HL-60/S4 treated with retinoic acid at 250 ng/mL for 4 days and 3 days (cell line): ENCODE measurements around the gene PDE10A.
"Not testable (repeated sequence)": the region's sequence is repeated elsewhere in the genome, so short reads cannot be mapped to it uniquely, and the experiment has no call there.

Source experiments
- in situ Hi-C: fragments of 300-500 bp; cut with MboI; formaldehyde crosslinking; loops from 2 replicates; pipeline ENCODE4 v1.7.0; 2022; ENCODE audit warnings: low sequenced_read_pairs

PDE10A gene

DNA sequence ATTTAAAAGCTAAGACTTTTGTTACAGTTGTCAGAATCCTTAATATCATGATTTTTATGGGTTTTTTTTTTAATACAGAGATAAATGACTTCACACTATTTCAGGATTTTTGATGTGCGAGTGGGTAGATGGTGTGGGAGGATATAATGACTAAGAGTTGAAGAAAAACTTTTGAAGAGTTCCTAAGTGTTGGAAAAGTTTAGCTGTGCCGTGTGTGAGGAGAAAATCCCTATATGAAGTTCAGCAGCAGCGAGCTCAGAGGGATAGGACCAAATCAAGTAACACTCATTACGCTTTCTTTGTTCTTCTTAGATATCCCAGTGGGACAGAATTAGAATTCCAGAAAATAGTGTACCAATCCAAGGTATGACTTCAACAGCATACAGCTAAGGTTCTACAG lies 34.1 kb downstream of the PDE10A start:
- in situ Hi-C loops, result no loop called here

DNA sequence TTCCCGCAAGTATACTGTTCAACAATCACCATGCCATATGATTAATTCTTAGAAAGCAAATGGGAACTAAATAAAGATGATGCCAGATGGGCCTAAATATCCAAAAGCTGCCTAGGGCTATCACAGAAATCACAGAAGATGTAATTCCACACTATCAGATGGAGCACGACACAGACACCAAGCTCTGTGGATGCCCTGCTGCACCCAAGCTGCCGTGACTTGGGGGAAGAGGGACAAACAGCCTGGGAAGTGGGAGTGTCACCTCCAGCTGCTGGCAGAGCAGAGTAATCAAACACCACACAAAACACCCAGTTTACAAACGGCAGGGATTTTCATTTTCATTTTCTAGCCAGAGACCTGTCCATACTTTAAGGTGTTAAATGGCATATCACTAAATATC lies 35.7 kb downstream of the PDE10A start:
- in situ Hi-C loops, result no loop called here

DNA sequence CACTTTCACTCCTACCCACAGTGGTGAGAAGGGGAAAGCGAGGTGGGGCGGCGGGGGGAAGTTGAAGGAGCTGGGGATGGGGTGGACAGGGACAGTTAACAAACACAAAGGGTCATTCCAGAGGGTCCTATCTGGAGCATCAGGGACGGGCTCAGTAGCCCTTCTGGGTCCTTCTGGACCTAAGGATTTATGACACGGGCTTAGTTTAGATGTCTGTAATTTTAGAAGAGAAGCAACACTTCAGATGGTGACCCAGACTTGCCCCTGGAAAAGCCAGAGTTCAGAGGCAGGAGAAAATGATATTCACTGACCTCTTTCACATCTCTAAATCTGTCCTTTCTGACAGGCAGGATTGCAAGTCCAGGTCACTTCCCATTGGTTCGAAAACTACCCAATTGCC lies 36.3 kb downstream of the PDE10A start:
- in situ Hi-C loops, result no loop called here

DNA sequence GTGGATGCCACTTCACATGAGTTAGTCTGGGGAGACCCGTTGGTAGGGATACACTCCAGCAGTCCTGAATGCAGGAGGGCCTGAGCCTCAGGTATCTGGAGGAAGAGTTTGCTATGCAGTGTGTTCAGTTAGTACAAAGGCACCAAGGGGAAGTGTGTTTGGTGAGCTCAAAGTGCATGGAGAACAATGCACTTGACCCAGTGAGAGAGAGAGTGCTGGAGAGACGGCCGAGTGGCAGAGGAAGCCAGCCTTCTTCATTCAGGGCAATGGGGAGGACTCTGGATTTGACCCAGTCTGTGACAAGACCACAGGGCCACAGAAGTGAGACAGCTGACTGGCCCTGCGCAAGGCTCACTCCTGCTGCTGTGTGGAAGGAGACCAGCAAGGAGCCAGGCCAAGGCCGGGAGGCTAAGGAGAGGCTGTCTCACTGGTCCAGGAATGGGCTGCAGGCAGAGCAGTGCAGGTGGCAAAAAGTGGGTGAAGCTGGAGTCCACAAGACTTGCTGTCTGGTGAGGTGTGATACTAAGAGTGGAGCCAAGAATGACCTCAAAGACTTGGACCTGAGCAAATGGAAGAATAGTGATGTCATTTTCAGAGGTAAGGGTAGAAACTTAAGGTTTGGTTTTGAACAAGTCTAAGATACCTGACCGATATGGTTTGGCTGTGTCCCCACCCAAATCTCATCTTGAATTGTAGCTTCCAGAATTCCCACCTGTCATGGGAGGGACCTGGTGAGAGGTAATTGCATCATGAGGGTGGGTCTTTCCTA lies 38.0 kb downstream of the PDE10A start:
- in situ Hi-C loops, result no loop called here

DNA sequence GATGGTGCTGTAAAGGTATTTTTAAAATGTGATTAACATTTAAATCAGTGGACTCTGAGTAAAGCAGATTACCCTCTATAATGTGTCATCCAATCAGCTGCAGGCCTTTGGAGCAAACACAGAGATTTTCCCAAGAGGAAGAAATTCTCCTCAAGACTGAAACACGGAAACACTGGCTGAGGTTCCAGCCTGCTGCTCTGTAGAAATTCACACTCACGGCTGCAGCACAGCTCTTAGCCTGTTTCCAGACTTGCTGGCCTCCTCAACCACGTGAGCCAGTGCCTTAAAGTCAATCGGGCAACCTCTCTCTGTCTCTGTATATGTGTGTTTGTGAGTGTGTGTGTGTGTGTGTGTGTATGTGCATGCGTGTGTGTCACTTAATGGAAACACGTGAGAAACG lies 41.1 kb downstream of the PDE10A start:
- in situ Hi-C loops, result no loop called here

DNA sequence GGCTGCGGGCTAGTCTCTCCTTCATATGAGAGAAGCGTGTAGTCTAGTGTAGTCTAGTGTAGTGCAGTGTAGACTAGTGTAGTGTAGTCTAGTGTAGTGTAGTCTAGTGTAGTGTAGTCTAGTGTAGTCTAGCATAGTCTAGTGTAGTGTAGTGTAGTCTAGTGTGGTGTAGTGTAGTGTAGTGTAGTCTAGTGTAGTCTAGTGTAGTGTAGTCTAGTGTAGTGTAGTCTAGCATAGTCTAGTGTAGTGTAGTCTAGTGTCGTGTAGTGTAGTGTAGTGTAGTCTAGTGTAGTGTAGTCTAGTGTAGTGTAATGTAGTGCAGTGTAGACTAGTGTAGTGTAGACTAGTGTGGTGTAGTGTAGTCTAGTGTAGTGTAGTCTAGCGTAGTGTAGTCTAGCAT lies 44.1 kb downstream of the PDE10A start:
- in situ Hi-C loops, result not testable (repeated sequence)

DNA sequence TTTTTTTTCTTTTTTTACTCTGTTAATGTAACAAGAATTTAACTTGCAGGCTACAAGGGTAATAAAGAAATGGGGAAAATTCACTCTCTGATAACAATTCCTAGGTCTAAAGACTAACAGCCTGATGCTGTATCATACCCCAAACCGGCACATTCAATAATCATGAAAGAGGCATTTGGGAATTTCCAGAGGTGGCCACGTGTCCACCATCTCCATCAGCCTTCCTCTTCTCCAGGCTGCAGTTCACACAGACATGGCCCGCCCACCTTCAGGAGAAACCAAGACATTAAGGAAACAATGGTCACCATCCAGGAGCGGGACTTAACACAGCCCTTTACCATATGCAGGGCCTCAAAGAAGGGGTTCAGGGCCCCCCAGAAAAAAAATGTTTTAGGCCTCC lies 44.8 kb downstream of the PDE10A start:
- in situ Hi-C loops, result no loop called here

DNA sequence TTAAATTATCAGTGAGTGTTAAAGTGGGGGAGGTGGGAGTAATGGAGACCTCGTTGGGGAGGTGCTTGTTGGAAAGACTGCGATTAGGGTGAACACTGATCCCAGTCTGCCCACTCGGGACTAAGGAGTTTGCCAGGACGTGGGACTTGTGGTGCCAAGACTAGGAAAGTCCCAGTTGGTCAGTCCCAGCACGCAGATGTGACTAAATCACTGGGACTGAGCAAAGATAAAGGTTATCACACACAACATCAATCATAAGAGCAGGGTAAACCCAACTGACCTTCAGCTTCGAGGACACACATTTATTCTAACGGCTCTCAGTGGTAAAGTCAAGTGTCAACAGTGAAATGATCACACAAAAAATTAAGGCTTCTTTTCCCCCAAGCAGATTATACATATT lies 45.5 kb downstream of the PDE10A start:
- in situ Hi-C loops, result no loop called here

DNA sequence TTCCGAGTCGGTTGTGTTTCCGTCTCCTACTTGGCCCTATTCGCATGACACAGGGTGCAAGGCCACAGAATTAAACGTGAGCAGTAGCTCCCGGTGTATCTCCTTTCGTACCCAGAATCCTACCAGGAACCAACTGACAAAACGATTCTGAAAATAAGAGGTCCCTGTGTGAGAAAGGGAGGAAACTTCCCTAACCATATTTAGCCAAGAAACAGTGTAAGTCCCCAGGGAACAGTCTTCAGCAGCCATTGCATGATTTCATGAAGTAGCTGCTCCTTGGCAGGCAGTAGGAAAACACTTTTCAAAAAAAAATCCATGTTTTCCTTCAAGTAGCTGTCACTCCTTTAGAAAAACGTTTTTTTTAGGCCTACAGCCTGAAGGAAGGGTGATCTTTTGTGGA lies 46.9 kb downstream of the PDE10A start:
- in situ Hi-C loops, result no loop called here

DNA sequence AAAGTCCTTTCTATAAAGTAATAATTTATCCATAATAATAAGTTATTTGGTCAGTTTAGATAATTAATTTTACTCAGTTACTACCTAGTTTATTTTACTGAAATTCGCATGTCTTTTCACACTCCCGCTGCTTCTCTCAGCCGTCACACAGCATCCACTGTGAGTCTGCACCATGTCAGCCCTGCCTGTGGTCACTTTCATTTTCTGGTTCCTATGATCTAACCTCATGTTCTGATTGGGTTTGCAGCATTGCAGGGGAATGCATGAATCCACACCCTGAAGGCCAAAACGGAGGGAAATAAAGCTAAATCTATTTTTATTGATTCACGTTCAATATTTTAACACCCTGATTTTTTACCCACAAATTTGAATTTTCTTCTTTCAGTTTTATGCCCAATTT lies 47.4 kb downstream of the PDE10A start:
- in situ Hi-C loops, result no loop called here

DNA sequence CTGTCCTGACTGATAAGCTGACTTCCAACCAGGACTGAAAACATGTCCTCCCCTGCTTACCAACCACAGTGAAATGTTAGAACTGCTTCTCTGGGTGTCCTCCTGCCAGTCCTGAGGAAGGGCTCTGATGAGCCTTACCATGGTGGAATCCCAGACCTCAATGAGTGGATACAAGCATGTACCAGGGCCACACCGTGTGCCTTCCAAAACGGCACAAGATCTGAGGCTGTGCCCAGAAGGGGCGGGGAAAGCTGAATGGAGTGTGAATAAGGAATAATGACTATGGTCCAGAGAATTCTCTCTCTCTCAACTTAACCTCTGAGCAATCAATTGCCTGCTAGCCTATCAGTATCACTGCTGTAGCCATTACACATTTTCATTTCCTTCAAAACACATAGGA lies 51.7 kb downstream of the PDE10A start:
- in situ Hi-C loops, result no loop called here

DNA sequence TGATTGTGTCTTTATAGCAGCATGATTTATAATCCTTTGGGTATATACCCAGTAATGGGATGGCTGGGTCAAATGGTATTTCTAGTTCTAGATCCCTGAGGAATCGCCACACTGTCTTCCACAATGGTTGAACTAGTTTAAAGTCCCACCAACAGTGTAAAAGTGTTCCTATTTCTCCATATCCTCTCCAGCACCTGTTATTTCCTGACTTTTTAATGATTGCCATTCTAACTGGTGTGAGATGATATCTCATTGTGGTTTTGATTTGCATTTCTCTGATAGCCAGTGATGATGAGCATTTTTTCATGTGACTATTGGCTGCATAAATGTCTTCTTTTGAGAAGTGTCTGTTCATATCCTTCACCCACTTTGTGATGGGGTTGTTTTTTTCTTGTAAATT lies 54.5 kb downstream of the PDE10A start:
- in situ Hi-C loops, result not testable (repeated sequence)

DNA sequence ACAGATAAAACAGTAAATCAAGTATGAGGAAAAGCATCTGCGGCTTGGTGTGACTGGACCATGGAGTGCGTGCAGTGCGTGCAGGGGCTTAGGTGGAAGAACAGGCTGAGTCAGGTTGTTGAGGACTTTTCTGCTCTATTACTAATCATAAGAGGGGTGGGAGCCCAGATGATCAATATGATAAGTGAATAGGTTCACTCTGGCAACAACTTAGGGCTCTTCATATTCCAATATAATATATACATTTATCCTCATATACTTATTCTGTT lies 56.4 kb downstream of the PDE10A start:
- in situ Hi-C loops, result no loop called here

DNA sequence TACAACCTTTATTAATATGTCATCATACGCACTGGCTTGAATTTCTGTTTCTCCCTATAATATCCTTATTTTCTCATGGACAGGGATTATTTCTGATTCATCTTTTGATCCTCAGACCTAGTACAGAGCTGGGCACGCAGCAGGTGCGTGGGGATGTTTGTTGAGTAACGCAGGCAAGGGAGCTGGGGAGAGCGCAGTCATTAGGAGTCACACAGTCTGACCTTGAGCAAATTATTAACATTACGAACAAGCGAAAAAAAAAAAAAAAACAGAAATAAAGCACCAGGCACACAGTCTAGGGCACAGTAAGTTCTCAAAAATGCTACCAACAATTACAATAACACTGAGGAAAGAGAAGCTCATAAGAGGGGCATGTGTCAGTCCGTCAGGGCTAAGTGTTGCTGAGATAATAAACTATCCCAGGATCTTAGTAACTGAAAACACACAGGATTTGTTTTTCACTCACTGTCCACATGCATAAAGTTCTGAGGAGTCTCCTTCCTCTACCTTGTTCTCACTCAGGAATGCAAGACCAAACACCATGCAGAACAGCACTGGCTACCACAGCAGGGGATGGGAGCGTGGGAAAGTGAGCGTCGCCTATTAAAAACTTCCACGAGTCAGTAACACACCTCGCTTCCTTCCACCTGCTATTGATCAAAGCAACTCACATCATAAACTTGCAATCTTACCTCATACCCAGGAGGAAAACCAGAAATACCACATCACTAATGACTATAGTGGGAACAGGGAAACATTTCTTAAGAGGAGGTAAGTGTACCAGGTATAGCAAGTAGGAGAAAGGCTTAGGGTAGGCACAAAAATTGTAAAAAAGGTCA lies 56.9 kb downstream of the PDE10A start:
- in situ Hi-C loops, result no loop called here

DNA sequence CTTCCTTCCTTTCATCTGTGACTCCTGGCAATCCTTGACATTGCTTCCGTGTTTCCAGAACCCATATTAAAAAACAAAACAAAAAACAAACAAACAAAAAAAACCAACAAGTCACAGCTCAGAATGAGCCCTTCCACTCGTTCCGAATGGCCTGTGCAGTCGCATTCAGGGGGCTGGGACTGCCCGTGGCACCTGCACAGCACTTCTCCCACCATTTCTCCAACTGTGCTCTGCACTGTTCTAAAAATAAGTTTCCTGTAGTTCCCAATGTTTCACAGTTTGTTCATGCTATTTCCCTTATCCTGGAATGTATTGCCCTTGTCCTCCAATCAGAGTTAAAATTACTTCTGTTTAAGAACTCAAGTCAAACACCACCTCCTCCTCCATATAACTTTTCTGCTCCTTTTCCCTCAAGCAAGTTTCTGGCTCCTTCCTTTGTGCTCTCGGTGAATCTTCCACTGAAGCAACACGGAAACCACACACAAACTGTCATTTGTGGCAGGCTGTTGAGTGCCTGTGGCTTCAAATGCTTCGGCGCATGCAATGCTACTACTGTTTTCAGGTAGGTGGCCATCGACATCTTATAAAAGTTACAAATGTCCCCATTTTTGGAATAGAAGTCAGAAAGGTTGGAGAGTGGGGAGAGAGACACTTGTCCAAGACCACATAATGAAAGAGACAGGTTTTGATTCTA lies 57.7 kb downstream of the PDE10A start:
- in situ Hi-C loops, result no loop called here

DNA sequence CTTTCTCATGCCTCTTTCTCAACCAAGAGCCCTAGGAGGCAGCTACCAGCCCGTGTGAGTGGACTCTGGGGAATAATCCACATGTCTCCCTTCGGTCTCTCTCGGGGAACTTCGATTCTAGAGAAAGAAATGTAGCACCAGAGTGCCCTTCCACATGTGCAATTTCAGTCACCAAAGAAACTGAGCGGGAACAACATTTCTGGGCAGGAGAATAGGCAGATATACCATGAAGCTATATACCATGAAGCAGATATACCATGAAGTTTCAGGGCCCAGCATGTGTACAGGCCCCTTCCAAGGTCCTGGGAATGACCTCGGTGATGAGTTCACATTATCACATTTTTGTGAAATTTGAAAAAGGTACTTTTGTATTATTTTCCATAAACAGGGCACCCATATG lies 60.8 kb downstream of the PDE10A start:
- in situ Hi-C loops, result no loop called here

DNA sequence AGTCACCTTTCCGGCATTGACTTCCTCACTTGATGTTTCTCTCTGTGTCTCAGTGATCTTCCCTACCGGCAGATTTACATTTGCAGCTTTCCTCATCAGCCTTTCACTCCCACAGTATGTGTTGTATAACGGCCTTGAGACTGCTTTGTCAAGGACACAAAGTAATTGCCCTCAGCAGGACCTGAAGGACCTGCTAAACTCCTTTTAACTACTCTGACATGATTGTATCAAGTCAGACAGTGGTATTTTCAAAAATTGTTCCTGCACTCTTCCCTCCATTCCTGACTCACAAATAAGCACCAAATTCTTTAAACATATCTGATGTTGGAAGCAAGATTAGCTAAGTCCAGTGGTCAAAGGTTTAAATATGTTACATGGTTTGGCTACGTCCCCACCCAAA lies 62.4 kb downstream of the PDE10A start:
- in situ Hi-C loops, result no loop called here

DNA sequence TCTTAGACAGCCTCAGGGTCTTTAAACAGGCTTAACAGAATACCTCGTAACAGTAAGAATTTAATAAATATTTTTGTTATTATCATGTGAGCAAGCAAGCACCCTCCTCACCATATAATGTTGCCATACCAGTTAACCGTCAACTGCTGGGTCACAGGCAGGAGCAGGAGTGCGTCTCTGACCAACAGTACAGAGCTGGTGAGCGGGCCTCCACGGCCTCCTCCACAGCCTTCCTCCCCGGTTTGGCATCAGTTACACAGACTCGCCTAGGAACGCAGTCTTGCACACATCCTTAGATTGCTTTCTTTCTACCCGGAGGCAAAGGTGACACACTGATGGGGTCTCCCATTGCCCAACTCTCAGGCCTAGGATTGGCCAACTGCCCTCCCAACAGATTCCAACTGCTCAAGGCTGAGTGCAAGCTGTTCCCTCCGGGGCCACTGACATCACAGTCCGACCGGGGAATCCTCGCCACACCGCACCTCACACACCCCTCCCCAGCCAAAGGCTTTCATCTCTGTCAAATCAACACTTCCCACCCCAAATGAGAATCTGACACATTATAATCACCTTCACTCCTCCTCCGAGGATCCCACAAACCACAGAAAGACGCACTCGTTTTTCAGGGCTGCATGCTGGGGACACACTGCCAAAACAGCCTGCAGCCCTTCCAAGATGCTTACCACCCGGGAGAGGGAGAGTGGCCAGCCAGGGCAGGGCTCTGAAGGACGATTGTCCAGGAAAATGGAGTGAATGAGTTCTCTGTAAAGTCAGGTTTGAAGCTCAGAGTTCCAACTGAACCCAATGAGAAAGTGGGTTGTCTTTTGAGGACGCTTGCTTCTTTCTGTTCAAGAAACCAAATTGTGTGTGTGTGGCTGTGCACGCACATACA lies 63.2 kb downstream of the PDE10A start:
- in situ Hi-C loops, result no loop called here

DNA sequence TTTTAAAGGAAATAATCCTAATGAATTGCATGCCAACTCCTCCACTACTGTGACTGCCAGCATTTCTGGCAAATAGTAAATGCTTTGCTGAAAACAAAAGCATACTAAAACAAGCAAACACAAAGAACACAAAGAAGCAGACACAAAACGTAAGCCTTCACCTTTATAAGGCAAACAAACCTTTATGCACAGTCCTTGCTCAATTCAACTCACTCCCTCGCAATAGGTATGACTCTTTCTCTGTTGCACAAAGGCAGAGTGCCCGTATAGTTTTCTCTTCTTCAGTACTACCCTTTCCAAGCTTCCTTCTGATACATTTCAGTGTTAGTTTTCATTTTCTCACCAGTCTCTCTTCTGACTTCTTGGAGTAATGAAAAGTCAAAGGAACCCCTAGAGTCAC lies 63.9 kb downstream of the PDE10A start:
- in situ Hi-C loops, result no loop called here

DNA sequence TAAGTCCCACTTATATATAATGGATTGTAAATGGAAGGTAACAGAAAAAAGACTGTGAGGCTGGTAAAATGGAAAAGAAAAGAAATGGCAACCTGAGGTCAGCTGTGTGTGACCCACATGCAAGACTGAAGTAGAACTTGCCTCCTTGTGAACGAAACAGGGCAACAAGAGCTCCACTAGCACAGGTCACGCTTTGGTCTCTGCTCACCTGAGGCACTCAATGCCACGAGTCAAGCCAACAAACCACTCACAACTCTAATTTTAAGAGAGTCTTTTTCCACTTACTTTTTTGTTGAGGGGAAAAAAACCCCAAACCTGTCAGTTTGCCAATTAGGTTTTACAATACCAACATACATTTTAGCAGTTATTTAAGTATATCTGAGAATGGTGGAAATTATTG lies 65.2 kb downstream of the PDE10A start:
- in situ Hi-C loops, result no loop called here
